KMS-11 (cell line): Measurements from ENCODE around the gene AGBL4.

Experiments used
- H2AFZ ChIP-seq: fragments of 200-600 bp; sonication (generic); 2 replicates; pipeline ENCODE4 v1.6.1; 2016; ENCODE audit warnings: antibody characterized with exemption, mixed run types, low read depth
- H3K27ac ChIP-seq: fragments of 200-600 bp; sonication (generic); 2 replicates; pipeline ENCODE4 v1.6.1; 2016; ENCODE audit warnings: mild to moderate bottlenecking, mixed run types
- H3K27me3 ChIP-seq: fragments of 200-600 bp; sonication (generic); 2 replicates; pipeline ENCODE4 v1.6.1; 2017; ENCODE audit warnings: mild to moderate bottlenecking, low read depth, mixed run types, moderate library complexity; ENCODE audit not compliant: insufficient read depth
- H3K36me3 ChIP-seq: fragments of 200-600 bp; sonication (generic); 2 replicates; pipeline ENCODE4 v1.6.1; 2017; ENCODE audit warnings: mild to moderate bottlenecking, mixed run types; ENCODE audit not compliant: insufficient read depth
- H3K4me1 ChIP-seq: fragments of 200-600 bp; sonication (generic); 2 replicates; pipeline ENCODE4 v1.6.1; 2016; ENCODE audit warnings: mild to moderate bottlenecking, low read depth, mixed run types; ENCODE audit not compliant: poor library complexity, severe bottlenecking
- H3K4me2 ChIP-seq: fragments of 200-600 bp; sonication (generic); 2 replicates; pipeline ENCODE4 v1.7.0; 2016; ENCODE audit warnings: mild to moderate bottlenecking, mixed run types
- H3K4me3 ChIP-seq: fragments of 200-600 bp; sonication (generic); IDR thresholded peaks from 2 replicates; pipeline ENCODE4 v1.6.1; 2017; ENCODE audit warnings: low read depth, low read length, mixed read lengths; ENCODE audit not compliant: insufficient read depth
- H3K79me2 ChIP-seq: fragments of 200-600 bp; sonication (generic); 2 replicates; pipeline ENCODE4 v1.6.1; 2016; ENCODE audit warnings: low read depth, mixed run types; ENCODE audit not compliant: insufficient read depth
- H3K9ac ChIP-seq: fragments of 200-600 bp; sonication (generic); 2 replicates; pipeline ENCODE4 v1.6.1; 2016; ENCODE audit warnings: mild to moderate bottlenecking, mixed run types
- H4K20me1 ChIP-seq: fragments of 200-600 bp; sonication (generic); 2 replicates; pipeline ENCODE4 v1.6.1; 2016; ENCODE audit warnings: mild to moderate bottlenecking, mixed run types; ENCODE audit not compliant: insufficient read depth
- TF ChIP-seq, protein P1 (sequence below): fragments of 200-600 bp; sonication (generic); conservative IDR thresholded peaks from 2 replicates; pipeline ENCODE4 v1.6.1; 2017; ENCODE audit warnings: low read depth, mild to moderate bottlenecking, antibody characterized with exemption, low read length, moderate library complexity, mixed read lengths

Gene AGBL4

DNA sequence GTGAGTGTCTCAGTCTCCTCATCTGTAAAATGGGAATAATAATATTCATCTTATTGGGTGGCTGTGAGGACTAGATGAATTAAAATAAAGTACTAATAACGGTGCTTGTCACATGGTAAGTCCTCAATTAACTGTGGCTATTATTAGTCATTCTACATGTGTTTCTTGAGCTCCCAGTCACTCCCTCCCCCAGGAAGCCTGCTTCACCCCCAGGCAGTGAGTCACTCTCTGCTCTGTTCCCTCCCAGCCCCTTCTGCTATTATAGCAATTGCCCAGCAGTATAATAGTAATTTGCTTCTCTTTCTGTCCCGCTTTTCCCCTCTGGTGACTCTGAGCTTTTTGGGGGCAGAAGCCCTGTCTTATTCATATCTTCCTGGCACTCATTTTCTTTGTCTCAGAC is 1349.1 kb downstream of the AGBL4 start:
- H4K20me1 ChIP-seq = no peaks in the 10 kb centered on the region
- no peak overlapping the region for H3K9ac ChIP-seq
- no peak overlapping the region for H2AFZ ChIP-seq
- H3K27ac ChIP-seq = no peak overlapping the region
- H3K79me2 ChIP-seq = no peaks in the 10 kb centered on the region
- no peaks in the 10 kb centered on the region for H3K36me3 ChIP-seq
- H3K4me3 ChIP-seq = no peak overlapping the region
- H3K27me3 ChIP-seq = no peaks in the 10 kb centered on the region
- no peak overlapping the region for H3K4me2 ChIP-seq
- TF ChIP-seq, protein P1, sequence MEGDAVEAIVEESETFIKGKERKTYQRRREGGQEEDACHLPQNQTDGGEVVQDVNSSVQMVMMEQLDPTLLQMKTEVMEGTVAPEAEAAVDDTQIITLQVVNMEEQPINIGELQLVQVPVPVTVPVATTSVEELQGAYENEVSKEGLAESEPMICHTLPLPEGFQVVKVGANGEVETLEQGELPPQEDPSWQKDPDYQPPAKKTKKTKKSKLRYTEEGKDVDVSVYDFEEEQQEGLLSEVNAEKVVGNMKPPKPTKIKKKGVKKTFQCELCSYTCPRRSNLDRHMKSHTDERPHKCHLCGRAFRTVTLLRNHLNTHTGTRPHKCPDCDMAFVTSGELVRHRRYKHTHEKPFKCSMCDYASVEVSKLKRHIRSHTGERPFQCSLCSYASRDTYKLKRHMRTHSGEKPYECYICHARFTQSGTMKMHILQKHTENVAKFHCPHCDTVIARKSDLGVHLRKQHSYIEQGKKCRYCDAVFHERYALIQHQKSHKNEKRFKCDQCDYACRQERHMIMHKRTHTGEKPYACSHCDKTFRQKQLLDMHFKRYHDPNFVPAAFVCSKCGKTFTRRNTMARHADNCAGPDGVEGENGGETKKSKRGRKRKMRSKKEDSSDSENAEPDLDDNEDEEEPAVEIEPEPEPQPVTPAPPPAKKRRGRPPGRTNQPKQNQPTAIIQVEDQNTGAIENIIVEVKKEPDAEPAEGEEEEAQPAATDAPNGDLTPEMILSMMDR = no peak
- no peaks in the 10 kb centered on the region for H3K4me1 ChIP-seq

DNA sequence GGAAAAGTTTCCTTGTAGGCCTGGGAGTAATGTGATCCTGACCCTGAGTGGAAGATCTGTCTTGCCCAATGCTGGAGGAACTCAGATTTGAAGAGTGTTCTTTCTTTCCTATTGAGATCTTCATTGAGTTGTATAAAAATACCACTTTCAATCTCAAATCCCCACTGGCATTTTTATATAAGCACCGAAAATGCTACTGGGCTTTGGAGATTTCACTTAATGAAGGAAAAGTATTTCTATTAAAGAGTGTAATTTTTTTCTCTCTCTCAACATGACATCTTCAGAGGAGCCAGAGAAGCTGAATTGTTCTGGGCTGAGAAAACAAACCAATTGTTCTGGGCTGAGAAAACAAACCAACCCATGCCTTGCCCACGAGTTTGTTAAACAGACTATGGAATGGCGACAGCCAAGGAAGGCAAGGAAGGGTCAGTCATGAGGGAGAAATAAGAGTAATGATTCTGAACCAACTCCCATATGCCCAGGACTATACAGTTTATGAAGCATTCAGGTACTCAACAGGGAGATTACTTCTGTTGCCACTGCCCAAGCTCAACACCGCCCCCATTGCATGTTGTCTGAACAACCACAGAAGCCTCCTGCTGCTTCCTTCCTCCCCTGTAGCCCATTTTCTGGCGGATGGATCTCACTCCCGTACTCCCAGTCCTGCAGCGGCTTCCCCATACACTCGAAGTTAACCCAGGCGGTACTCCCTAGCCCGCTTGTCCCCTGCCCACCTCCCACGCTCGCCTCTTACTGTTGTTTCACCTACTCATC is 1350.2 kb downstream of the AGBL4 start:
- no peak overlapping the region for H3K4me2 ChIP-seq
- no peaks in the 10 kb centered on the region for H3K27me3 ChIP-seq
- no peak overlapping the region for H3K27ac ChIP-seq
- no peak overlapping the region for H2AFZ ChIP-seq
- TF ChIP-seq, protein P1 = no peak
- no peaks in the 10 kb centered on the region for H3K4me1 ChIP-seq
- no peaks in the 10 kb centered on the region for H3K36me3 ChIP-seq
- no peaks in the 10 kb centered on the region for H3K79me2 ChIP-seq
- no peak overlapping the region for H3K4me3 ChIP-seq
- no peaks in the 10 kb centered on the region for H4K20me1 ChIP-seq
- no peak overlapping the region for H3K9ac ChIP-seq

DNA sequence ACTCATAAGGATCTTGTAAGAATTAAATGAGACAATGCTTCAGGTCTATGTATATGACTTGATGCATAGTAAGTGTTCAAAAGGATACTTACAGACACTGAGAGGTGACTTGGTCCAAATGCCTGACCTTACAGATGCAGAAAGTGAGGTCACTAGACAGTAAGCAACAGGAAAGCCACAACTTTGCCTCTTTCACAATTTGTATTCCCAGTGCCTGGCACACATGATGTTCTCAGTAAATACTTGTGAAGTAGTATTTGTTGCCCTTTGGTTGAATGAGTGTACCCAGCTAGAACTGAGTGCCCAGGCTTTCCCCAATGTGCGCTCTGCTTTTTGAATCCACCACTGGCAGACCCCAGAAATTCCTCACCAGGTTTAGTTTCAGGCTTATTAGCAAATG is 1352.2 kb downstream of the AGBL4 start:
- Histone ChIP-seq H3K36me3 (no peaks in the 10 kb centered on the region), H3K4me2 (no peak overlapping the region), H3K79me2 (no peaks in the 10 kb centered on the region), H3K4me1 (no peaks in the 10 kb centered on the region), H3K9ac (no peak overlapping the region), H3K27ac (no peak overlapping the region), H3K4me3 (no peak overlapping the region), H2AFZ (no peak overlapping the region), H3K27me3 (no peaks in the 10 kb centered on the region), H4K20me1 (no peaks in the 10 kb centered on the region)
- TF ChIP-seq, protein P1 = no peak

DNA sequence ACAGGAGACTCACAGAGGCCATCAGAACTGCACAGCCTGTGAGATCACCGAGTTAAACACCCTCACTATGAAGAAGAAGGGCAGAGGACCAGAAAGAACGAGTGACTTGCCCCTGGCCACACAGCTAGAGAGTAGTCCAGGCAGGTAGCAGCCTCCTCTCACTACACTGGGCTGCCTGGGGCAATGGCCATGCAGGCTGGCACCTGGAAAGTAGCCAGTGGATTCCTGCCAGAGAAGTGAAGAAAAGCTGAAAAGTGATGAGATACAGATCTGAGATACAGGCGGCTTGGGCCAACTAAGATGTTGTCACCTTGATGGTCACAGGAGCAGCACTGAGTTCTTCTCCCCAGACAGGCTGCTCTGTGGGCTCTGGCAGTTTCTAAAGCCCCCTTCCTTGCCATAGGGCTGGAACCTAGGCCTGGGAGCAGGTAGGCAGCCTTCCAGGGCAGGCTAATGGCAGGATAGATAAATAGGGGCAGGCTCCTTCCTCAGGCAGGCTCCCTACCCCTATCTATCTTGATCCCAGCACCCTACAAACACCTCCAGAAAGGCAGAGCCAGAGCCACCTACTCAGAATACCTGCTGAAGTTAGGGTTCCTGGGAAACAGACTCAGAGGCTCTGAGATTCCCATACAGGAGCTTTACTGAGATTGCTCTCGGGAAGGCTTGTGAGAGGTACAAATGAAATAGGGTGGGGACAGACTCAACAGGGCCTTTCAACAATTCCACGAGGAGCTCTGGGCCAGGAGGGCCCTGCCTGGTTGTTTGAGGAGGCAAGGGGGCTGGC is 1353.3 kb downstream of the AGBL4 start:
- H4K20me1 ChIP-seq = no peaks in the 10 kb centered on the region
- H3K36me3 ChIP-seq = no peaks in the 10 kb centered on the region
- H3K79me2 ChIP-seq = no peaks in the 10 kb centered on the region
- no peak overlapping the region for H3K4me2 ChIP-seq
- H3K4me1 ChIP-seq = no peaks in the 10 kb centered on the region
- H3K4me3 ChIP-seq = no peak overlapping the region
- H3K27ac ChIP-seq = no peak overlapping the region
- no peak overlapping the region for H3K9ac ChIP-seq
- H3K27me3 ChIP-seq = no peaks in the 10 kb centered on the region
- TF ChIP-seq, protein P1 = no peak
- no peak overlapping the region for H2AFZ ChIP-seq
